Measurements from ENCODE around the gene AIDA.

GRCh38 chr1:222751255-222751654, 39.0 kb upstream of the AIDA start:
- TF ChIP-seq, protein P1, sequence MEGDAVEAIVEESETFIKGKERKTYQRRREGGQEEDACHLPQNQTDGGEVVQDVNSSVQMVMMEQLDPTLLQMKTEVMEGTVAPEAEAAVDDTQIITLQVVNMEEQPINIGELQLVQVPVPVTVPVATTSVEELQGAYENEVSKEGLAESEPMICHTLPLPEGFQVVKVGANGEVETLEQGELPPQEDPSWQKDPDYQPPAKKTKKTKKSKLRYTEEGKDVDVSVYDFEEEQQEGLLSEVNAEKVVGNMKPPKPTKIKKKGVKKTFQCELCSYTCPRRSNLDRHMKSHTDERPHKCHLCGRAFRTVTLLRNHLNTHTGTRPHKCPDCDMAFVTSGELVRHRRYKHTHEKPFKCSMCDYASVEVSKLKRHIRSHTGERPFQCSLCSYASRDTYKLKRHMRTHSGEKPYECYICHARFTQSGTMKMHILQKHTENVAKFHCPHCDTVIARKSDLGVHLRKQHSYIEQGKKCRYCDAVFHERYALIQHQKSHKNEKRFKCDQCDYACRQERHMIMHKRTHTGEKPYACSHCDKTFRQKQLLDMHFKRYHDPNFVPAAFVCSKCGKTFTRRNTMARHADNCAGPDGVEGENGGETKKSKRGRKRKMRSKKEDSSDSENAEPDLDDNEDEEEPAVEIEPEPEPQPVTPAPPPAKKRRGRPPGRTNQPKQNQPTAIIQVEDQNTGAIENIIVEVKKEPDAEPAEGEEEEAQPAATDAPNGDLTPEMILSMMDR (IDR thresholded peaks at IDR 0.05), result no peak
- no peak for TF ChIP-seq POLR2A (IDR thresholded peaks at IDR 0.05)
- TF ChIP-seq POLR2AphosphoS5 (IDR thresholded peaks at IDR 0.05), result no peak
